ENCODE measurements around the gene TMCO1. TPM values are rescaled to one million over a fixed set of nuclear protein-coding genes. Genes with fewer than 3 reads are reported as not detected.

The TMCO1 gene
- polyA plus RNA-seq, 2 of the 4 experiments (the other 2 are of a cell fraction) = 154 to 220 TPM

DNA sequence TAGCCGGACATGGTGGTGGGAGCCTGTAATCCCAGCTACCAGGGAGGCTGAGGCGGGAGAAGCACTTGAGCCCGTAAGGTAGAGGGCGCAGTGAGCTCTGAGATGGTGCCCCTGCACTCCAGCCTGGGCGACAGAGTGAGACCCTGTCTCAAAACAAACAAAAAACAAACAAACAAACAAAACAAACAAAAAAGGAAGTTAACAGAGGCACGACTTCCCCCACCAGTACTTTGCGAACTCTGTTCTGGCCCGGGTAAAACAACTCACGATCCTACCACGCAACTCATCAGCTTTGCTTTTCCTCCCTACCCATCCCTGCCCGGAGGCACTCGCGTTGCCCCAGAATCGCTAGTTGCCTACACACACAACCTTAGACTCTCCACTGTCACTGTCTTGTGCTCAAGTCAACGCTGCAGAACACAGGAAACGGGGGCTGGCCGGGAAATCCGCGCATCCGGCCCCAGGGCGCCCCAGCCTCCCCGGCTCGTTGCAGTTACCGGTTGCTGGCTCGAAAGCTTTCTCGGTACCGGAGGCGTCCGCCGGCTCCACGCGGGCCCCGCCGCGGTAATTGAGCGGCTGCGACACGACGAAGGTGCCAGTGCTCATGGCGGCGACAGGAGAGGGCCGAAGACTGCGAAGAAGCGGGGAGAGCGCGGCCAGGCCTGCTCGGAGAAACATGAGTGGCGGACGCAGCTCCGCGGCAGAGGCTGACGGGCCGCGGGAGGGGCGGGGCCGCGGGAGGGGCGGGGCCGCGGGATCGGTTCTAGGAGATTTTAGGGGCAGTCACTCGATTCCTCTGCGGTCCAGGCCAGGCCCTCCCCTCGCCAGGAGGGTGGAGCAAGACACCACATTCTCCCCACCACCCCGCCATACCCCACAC lies 70.5 kb downstream of the TMCO1 start, which contains the start of gene ALDH9A1:
TSS of gene ALDH9A1 (minus strand) at position 682 of the 880 bp plus-strand sequence. CDS start at position 678, 4 bp downstream.
- peaks cover 15% of the 10 kb centered on the region for H3K4me1 ChIP-seq
- DNase-seq (ENCODE audit: low read depth in 1 of 2, low spot score in 1 of 2) (peak; percentile 86), ATAC-seq (peak; percentile 97 to 98), FAIRE-seq (no peak)
- 1% methylated on average over 24 of the region's 65 CpGs for WGBS (ENCODE audit: missing lambda C conversion rate)
- peak within 1 kb of the TSS; percentile 89 for H3K4me2 ChIP-seq
- peak within 1 kb of the TSS; percentile 93 to 99 for H3K27ac ChIP-seq
- H3K4me3 ChIP-seq = peak within 1 kb of the TSS; percentile 93
- peak in 1 of 2 experiments; percentile 91; a peak in 3 of 5 replicates for TF ChIP-seq JUN (IDR thresholded peaks at IDR 0.05)
- TF ChIP-seq, protein P1, sequence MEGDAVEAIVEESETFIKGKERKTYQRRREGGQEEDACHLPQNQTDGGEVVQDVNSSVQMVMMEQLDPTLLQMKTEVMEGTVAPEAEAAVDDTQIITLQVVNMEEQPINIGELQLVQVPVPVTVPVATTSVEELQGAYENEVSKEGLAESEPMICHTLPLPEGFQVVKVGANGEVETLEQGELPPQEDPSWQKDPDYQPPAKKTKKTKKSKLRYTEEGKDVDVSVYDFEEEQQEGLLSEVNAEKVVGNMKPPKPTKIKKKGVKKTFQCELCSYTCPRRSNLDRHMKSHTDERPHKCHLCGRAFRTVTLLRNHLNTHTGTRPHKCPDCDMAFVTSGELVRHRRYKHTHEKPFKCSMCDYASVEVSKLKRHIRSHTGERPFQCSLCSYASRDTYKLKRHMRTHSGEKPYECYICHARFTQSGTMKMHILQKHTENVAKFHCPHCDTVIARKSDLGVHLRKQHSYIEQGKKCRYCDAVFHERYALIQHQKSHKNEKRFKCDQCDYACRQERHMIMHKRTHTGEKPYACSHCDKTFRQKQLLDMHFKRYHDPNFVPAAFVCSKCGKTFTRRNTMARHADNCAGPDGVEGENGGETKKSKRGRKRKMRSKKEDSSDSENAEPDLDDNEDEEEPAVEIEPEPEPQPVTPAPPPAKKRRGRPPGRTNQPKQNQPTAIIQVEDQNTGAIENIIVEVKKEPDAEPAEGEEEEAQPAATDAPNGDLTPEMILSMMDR (IDR thresholded peaks at IDR 0.05) = peak; percentile 58
- no peak for TF ChIP-seq FOSL2 (IDR thresholded peaks at IDR 0.05)
- TF ChIP-seq FOSL2 (CRISPR knock-in tag; IDR thresholded peaks at IDR 0.05) = no peak
- TF ChIP-seq, protein P2, sequence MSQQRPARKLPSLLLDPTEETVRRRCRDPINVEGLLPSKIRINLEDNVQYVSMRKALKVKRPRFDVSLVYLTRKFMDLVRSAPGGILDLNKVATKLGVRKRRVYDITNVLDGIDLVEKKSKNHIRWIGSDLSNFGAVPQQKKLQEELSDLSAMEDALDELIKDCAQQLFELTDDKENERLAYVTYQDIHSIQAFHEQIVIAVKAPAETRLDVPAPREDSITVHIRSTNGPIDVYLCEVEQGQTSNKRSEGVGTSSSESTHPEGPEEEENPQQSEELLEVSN (IDR thresholded peaks at IDR 0.05; ENCODE audit: borderline replicate concordance, low read depth) = peak; percentile 34; the same call in 1 of the 2 replicates
- TF ChIP-seq KDM5A (IDR thresholded peaks at IDR 0.05) = peak; percentile 35; the same call in 1 of the 2 replicates
- TF ChIP-seq RAD21 (conservative IDR thresholded peaks at IDR 0.05 in 1 of 2, IDR thresholded peaks at IDR 0.05 in 1 of 2) = peak in 1 of 2 experiments; percentile 25; a peak in 1 of 5 replicates
- peak; percentile 92 for TF ChIP-seq POLR2A (IDR thresholded peaks at IDR 0.05; ENCODE audit: low read length)
- TF ChIP-seq, protein P3, sequence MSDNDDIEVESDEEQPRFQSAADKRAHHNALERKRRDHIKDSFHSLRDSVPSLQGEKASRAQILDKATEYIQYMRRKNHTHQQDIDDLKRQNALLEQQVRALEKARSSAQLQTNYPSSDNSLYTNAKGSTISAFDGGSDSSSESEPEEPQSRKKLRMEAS (IDR thresholded peaks at IDR 0.05) = peak; percentile 71
- peak; percentile 39; the same call in 1 of the 3 replicates for TF ChIP-seq SMC3 (IDR thresholded peaks at IDR 0.05)
- no peak for TF ChIP-seq NPAS2 (CRISPR knock-in tag; IDR thresholded peaks at IDR 0.05; ENCODE audit: borderline replicate concordance)
- TF ChIP-seq, protein P4, sequence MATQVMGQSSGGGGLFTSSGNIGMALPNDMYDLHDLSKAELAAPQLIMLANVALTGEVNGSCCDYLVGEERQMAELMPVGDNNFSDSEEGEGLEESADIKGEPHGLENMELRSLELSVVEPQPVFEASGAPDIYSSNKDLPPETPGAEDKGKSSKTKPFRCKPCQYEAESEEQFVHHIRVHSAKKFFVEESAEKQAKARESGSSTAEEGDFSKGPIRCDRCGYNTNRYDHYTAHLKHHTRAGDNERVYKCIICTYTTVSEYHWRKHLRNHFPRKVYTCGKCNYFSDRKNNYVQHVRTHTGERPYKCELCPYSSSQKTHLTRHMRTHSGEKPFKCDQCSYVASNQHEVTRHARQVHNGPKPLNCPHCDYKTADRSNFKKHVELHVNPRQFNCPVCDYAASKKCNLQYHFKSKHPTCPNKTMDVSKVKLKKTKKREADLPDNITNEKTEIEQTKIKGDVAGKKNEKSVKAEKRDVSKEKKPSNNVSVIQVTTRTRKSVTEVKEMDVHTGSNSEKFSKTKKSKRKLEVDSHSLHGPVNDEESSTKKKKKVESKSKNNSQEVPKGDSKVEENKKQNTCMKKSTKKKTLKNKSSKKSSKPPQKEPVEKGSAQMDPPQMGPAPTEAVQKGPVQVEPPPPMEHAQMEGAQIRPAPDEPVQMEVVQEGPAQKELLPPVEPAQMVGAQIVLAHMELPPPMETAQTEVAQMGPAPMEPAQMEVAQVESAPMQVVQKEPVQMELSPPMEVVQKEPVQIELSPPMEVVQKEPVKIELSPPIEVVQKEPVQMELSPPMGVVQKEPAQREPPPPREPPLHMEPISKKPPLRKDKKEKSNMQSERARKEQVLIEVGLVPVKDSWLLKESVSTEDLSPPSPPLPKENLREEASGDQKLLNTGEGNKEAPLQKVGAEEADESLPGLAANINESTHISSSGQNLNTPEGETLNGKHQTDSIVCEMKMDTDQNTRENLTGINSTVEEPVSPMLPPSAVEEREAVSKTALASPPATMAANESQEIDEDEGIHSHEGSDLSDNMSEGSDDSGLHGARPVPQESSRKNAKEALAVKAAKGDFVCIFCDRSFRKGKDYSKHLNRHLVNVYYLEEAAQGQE (IDR thresholded peaks at IDR 0.05) = no peak
- TF ChIP-seq, protein P5, sequence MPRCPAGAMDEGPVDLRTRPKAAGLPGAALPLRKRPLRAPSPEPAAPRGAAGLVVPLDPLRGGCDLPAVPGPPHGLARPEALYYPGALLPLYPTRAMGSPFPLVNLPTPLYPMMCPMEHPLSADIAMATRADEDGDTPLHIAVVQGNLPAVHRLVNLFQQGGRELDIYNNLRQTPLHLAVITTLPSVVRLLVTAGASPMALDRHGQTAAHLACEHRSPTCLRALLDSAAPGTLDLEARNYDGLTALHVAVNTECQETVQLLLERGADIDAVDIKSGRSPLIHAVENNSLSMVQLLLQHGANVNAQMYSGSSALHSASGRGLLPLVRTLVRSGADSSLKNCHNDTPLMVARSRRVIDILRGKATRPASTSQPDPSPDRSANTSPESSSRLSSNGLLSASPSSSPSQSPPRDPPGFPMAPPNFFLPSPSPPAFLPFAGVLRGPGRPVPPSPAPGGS (IDR thresholded peaks at IDR 0.05) = peak; percentile 69; the same call in 2 of the 3 replicates
- peak; percentile 96 for TF ChIP-seq PHF8 (IDR thresholded peaks at IDR 0.05; ENCODE audit: borderline replicate concordance, low read depth)
- H3K9me3 ChIP-seq = no peaks in the 10 kb centered on the region
- POLR2A ChIA-PET = interaction anchor here (0.7 to 1.7 kb wide), 10 partner anchors 11 to 225 kb away, joined by 3 to 8 read pairs (median 4); partner anchors contain the start of genes MGST3 and TMCO1
- CTCF ChIA-PET = interaction anchor here (0.6 to 3.0 kb wide), 19 partner anchors 9 to 306 kb away, joined by 3 to 15 read pairs (median 4); no protein-coding TSS in a partner anchor

DNA sequence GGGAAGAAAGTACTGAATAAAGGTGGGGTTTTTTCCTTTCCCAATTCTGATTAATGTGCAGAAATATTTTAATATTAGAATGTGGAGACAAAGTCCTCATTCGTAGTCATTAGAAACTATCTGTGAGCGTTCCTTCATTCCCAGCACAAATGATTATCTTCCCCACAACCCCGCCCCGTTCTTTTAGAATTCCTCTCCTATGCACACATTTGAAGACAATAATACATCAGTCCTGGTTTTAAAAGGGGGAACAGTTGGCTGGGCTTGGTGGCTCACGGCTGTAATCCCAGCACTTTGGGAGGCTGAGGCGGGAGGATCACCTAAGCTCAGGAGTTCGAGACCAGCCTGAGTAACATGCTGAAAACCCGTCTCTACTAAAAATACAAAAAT lies 71.2 kb downstream of the TMCO1 start:
- WGBS (ENCODE audit: missing lambda C conversion rate) = 35% methylated on average over 8 of the region's 8 CpGs
- no peak for FAIRE-seq
- CTCF ChIA-PET = interaction anchor here (0.7 to 3.0 kb wide), 14 partner anchors 11 to 305 kb away, joined by 3 to 15 read pairs (median 4); no protein-coding TSS in a partner anchor
- TF ChIP-seq HDAC2 (IDR thresholded peaks at IDR 0.05) (no peak), TP53 (CRISPR knock-in tag; IDR thresholded peaks at IDR 0.05) (no peak), CHD2 (IDR thresholded peaks at IDR 0.05; ENCODE audit: low read length, partially characterized antibody) (no peak), JUNB (IDR thresholded peaks at IDR 0.05) (no peak), ZNF302 (CRISPR knock-in tag; IDR thresholded peaks at IDR 0.05) (no peak)
- TF ChIP-seq, protein P6, sequence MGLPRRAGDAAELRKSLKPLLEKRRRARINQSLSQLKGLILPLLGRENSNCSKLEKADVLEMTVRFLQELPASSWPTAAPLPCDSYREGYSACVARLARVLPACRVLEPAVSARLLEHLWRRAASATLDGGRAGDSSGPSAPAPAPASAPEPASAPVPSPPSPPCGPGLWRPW (IDR thresholded peaks at IDR 0.05) = no peak
- TF ChIP-seq, protein P4 (IDR thresholded peaks at IDR 0.05) = no peak
- TF ChIP-seq, protein P7, sequence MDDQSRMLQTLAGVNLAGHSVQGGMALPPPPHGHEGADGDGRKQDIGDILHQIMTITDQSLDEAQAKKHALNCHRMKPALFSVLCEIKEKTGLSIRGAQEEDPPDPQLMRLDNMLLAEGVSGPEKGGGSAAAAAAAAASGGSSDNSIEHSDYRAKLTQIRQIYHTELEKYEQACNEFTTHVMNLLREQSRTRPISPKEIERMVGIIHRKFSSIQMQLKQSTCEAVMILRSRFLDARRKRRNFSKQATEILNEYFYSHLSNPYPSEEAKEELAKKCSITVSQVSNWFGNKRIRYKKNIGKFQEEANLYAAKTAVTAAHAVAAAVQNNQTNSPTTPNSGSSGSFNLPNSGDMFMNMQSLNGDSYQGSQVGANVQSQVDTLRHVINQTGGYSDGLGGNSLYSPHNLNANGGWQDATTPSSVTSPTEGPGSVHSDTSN (IDR thresholded peaks at IDR 0.05) = no peak

More for the DNA sequence above, 71.2 kb downstream of the TMCO1 start:
- peak overlapping the region; percentile 93 for H3K4me3 ChIP-seq
- H3K9me3 ChIP-seq = no peaks in the 10 kb centered on the region
- ATAC-seq = no peak; a peak in 1 of 6 replicates
- POLR2A ChIA-PET = interaction anchor here (0.7 to 1.7 kb wide), 6 partner anchors 12 to 72 kb away, joined by 3 to 8 read pairs (median 4); partner anchors contain the start of genes MGST3 and TMCO1
- H3K4me1 ChIP-seq = peaks cover 15% of the 10 kb centered on the region
- peak overlapping the region; percentile 89 for H3K4me2 ChIP-seq
- no peak for DNase-seq (ENCODE audit: low read depth in 1 of 2, low spot score in 1 of 2)
- peak overlapping the region; percentile 93 to 99; a peak in 5 of 6 replicates for H3K27ac ChIP-seq

All from A549 (cell line).